GM23338 (cell line): ENCODE measurements around the gene RCBTB1.

Source experiments
- CTCF ChIP-seq, 2 experiments: fragments of 200-600 bp in 1 of 2; sonication (generic) in 1 of 2; conservative IDR thresholded peaks; 2 replicates each; pipeline versions ENCODE4 v1.5.1 to v1.6.1; 2016 to 2017; ENCODE audit warnings: antibody characterized with exemption in 2 of 2, low read depth in 2 of 2, mild to moderate bottlenecking in 2 of 2, moderate library complexity in 1 of 2
- EZH2 ChIP-seq: fragments of 200-600 bp; sonication (generic); IDR thresholded peaks from one replicate; pipeline ENCODE4 v1.8.0; 2017; ENCODE audit warnings: antibody characterized with exemption, mild to moderate bottlenecking, low read depth; ENCODE audit not compliant: unreplicated experiment
- EZH2phosphoT487 ChIP-seq: fragments of 200-600 bp; sonication (generic); IDR thresholded peaks from one replicate; pipeline ENCODE4 v1.8.1; 2018; ENCODE audit warnings: antibody characterized with exemption; ENCODE audit not compliant: unreplicated experiment
- NANOG ChIP-seq: IDR thresholded peaks from 2 replicates; pipeline ENCODE4 v1.6.1; 2016; ENCODE audit warnings: antibody characterized with exemption, borderline replicate concordance
- POLR2AphosphoS5 ChIP-seq: IDR thresholded peaks from 2 replicates; pipeline ENCODE4 v1.6.1; 2016; ENCODE audit warnings: antibody characterized with exemption, low read depth
- REST ChIP-seq: IDR thresholded peaks from one replicate; pipeline ENCODE4 v1.6.1; 2018; ENCODE audit warnings: antibody characterized with exemption; ENCODE audit not compliant: unreplicated experiment
- STAT1 ChIP-seq: IDR thresholded peaks from one replicate; pipeline ENCODE4 v1.6.1; 2016; ENCODE audit warnings: antibody characterized with exemption; ENCODE audit not compliant: unreplicated experiment
- ZNF114 ChIP-seq: fragments of 250-450 bp; sonication (Bioruptor Pico); IDR thresholded peaks from 2 replicates; pipeline ENCODE4 v1.5.0; 2020; ENCODE audit warnings: mild to moderate bottlenecking, moderate library complexity
- ZNF331 ChIP-seq: fragments of 250-450 bp; sonication (Bioruptor Pico); IDR thresholded peaks from 2 replicates; pipeline ENCODE4 v1.5.0; 2020; ENCODE audit warnings: low read depth, mild to moderate bottlenecking, moderate library complexity
- TF ChIP-seq, protein P1 (sequence below): IDR thresholded peaks from 2 replicates; pipeline ENCODE4 v1.6.1; 2016; ENCODE audit warnings: antibody characterized with exemption

GRCh38 chr13:49625392-49626079 is 40.2 kb upstream of the RCBTB1 start:
- TF ChIP-seq CTCF (conservative IDR thresholded peaks at IDR 0.05; ENCODE audit: low read depth in 2 of 2), result no peak
- TF ChIP-seq EZH2, result no peak
- TF ChIP-seq POLR2AphosphoS5, result no peak
- no peak for TF ChIP-seq EZH2phosphoT487
- TF ChIP-seq, protein P1, sequence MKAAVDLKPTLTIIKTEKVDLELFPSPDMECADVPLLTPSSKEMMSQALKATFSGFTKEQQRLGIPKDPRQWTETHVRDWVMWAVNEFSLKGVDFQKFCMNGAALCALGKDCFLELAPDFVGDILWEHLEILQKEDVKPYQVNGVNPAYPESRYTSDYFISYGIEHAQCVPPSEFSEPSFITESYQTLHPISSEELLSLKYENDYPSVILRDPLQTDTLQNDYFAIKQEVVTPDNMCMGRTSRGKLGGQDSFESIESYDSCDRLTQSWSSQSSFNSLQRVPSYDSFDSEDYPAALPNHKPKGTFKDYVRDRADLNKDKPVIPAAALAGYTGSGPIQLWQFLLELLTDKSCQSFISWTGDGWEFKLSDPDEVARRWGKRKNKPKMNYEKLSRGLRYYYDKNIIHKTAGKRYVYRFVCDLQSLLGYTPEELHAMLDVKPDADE, result no peak
- TF ChIP-seq REST, result no peak
- TF ChIP-seq ZNF114 (CRISPR knock-in tag), result no peak
- TF ChIP-seq ZNF331 (CRISPR knock-in tag), result no peak
- TF ChIP-seq NANOG, result no peak
- TF ChIP-seq STAT1, result no peak
